ENCODE data around the gene SMARCAD1. TPM values are rescaled to one million over a fixed set of nuclear protein-coding genes. Genes with fewer than 3 reads are reported as not detected.

The SMARCAD1 gene
- total RNA-seq, 1 experiment from 2014 or later, result 57.1 TPM

DNA sequence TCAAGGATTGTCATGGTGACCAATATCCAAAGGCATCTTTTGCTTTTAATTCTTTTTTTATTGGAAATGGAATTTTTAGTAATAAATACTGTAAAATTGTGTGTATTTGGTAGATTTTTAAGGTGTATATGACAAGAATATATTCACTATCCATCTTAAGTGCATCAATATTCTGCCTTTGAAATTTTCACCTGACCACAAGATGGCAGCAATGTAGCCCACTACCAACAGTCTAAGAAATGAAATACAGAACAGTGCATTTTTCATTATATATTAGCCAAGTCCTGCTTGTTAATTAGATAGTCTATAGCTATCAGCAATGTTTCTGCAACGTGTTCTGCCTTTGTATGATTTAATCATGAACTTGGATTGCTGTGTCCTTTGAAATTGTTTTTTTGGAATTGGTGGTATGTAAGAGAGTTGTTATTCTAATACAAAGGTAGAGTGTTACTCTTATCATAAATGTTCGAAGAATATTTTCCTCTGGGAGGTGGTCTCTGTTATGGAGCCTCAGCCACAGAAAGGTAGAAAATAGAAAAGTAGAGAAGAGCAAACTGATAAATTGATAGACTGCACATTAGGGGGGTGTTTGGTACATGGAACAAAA, 96.8 kb downstream of the SMARCAD1 start:
- Histone ChIP-seq H3K14ac (ENCODE audit: insufficient read depth, low read length) (no peak overlapping the region), H4K5ac (ENCODE audit: insufficient read length, low read depth, low read length) (no peak overlapping the region), H4K20me1 (ENCODE audit: control insufficient read depth, insufficient read depth, insufficient read length) (no peaks in the 10 kb centered on the region), H3K4ac (ENCODE audit: low read depth, low read length) (no peak overlapping the region), H2AFZ (ENCODE audit: low read length) (no peak overlapping the region), H2BK5ac (ENCODE audit: insufficient read length, low read length) (no peak overlapping the region), H3T11ph (ENCODE audit: low read length) (no peak overlapping the region), H3K79me1 (ENCODE audit: insufficient read depth, low read depth, low read length, poor library complexity, severe bottlenecking) (no peaks in the 10 kb centered on the region), H3K56ac (ENCODE audit: insufficient read length, low read depth, low read length) (no peak overlapping the region), H3K9ac (ENCODE audit: extremely low read depth, insufficient read length, low read length) (no peak overlapping the region), H3K23ac (ENCODE audit: insufficient read length, low read depth, low read length) (no peak overlapping the region), H3K23me2 (ENCODE audit: insufficient read length, low read depth, low read length, poor library complexity, severe bottlenecking) (no peaks in the 10 kb centered on the region), H2AK5ac (ENCODE audit: insufficient read length, low read length) (no peak overlapping the region), H4K8ac (replicated peaks; ENCODE audit: insufficient read length, low read depth, low read length) (no peak overlapping the region), H2BK15ac (ENCODE audit: low read depth, low read length) (no peak overlapping the region), H3K4me1 (ENCODE audit: insufficient read depth, low read length) (no peaks in the 10 kb centered on the region; the same call in 1 of the 2 replicates), H3K4me2 (ENCODE audit: insufficient read depth, insufficient read length, low read length) (no peak overlapping the region), H2BK12ac (ENCODE audit: insufficient read length, low read depth, low read length) (no peak overlapping the region), H3K9me3 (ENCODE audit: control insufficient read depth, low read depth, low read length) (no peaks in the 10 kb centered on the region), H2BK120ac (ENCODE audit: low read depth, low read length, poor library complexity, severe bottlenecking) (no peak overlapping the region), H4K91ac (ENCODE audit: insufficient read length, low read depth, low read length) (no peak overlapping the region), H2BK20ac (ENCODE audit: low read depth, low read length, poor library complexity, severe bottlenecking) (no peak overlapping the region), H3K79me2 (ENCODE audit: insufficient read depth, low read length) (no peaks in the 10 kb centered on the region), H3K27me3 (ENCODE audit: insufficient read depth, low read length) (no peaks in the 10 kb centered on the region), H3K27ac (ENCODE audit: insufficient read length, low read depth, low read length) (no peak overlapping the region), H3K18ac (ENCODE audit: insufficient read length, low read depth, low read length) (no peak overlapping the region)
- WGBS (ENCODE audit: extremely low coverage, insufficient read length, low lambda C conversion rate), result no CpG with 5 or more reads among the region's 2 CpGs
- TF ChIP-seq, protein P1, sequence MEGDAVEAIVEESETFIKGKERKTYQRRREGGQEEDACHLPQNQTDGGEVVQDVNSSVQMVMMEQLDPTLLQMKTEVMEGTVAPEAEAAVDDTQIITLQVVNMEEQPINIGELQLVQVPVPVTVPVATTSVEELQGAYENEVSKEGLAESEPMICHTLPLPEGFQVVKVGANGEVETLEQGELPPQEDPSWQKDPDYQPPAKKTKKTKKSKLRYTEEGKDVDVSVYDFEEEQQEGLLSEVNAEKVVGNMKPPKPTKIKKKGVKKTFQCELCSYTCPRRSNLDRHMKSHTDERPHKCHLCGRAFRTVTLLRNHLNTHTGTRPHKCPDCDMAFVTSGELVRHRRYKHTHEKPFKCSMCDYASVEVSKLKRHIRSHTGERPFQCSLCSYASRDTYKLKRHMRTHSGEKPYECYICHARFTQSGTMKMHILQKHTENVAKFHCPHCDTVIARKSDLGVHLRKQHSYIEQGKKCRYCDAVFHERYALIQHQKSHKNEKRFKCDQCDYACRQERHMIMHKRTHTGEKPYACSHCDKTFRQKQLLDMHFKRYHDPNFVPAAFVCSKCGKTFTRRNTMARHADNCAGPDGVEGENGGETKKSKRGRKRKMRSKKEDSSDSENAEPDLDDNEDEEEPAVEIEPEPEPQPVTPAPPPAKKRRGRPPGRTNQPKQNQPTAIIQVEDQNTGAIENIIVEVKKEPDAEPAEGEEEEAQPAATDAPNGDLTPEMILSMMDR (conservative IDR thresholded peaks at IDR 0.05), result peak; percentile 81
- H3K27me3 Mint-ChIP-seq (ENCODE audit: low read depth), result no peaks in the 10 kb centered on the region
- no peak overlapping the region for H3K27ac Mint-ChIP-seq
- no peaks in the 10 kb centered on the region for H3K9me3 Mint-ChIP-seq
- H3K4me1 Mint-ChIP-seq, result peaks cover 0 to 4% of the 10 kb centered on the region in 2 experiments; a peak in 1 of 4 replicates
- no peak overlapping the region for H3K4me3 Mint-ChIP-seq
- no peak for DNase-seq
- no peaks in the 10 kb centered on the region for H3K36me3 Mint-ChIP-seq (ENCODE audit: insufficient read depth in 1 of 3, low read depth in 3 of 3)
